GM18951 (cell line): Measurements from ENCODE around the gene GCK.

Experiments
- POLR2A ChIP-seq: IDR thresholded peaks from 4 replicates; pipeline ENCODE4 v1.6.1; 2011; ENCODE audit warnings: mild to moderate bottlenecking; ENCODE audit not compliant: insufficient read length, insufficient read depth; ENCODE audit errors: extremely low read depth
- in situ Hi-C: fragments of 300-500 bp; cut with MboI; formaldehyde crosslinking; loops from one replicate; pipeline ENCODE4 v1.12.0; 2022; ENCODE audit warnings: low sequenced_read_pairs, mixed read lengths, inconsistent platforms; ENCODE audit not compliant: unreplicated experiment

GCK gene

DNA sequence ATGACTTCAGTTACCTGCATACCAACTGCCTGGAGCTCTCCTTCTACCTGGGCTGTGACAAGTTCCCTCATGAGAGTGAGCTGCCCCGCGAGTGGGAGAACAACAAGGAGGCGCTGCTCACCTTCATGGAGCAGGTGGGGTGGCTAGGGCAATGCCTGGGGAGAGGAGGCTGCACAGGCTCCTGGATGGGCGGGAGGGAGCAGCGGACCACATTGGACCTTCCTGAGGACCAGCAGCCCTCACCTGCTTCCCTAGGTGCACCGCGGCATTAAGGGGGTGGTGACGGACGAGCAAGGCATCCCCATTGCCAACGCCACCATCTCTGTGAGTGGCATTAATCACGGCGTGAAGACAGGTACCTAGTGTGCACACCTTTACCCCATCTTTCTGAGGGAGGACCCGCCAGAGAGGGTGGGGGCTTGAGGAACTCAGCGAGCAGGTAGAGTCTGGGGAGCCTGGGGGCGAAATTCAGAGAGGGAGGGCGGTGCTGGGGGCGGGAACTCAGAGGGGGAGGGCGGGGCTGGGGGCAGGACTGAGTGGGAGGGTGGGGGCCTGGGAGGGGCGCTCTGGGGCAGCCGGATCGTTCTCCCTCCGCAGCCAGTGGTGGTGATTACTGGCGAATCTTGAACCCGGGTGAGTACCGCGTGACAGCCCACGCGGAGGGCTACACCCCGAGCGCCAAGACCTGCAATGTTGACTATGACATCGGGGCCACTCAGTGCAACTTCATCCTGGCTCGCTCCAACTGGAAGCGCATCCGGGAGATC lies 76.1 kb downstream of the GCK start:
- in situ Hi-C loops = no loop called here

GRCh38 chr7:44112231-44112996 lies 76.8 kb downstream of the GCK start:
- in situ Hi-C loops = no loop called here
- TF ChIP-seq POLR2A = no peak

More for the DNA sequence above, 76.1 kb downstream of the GCK start:
- no peak for TF ChIP-seq POLR2A

DNA sequence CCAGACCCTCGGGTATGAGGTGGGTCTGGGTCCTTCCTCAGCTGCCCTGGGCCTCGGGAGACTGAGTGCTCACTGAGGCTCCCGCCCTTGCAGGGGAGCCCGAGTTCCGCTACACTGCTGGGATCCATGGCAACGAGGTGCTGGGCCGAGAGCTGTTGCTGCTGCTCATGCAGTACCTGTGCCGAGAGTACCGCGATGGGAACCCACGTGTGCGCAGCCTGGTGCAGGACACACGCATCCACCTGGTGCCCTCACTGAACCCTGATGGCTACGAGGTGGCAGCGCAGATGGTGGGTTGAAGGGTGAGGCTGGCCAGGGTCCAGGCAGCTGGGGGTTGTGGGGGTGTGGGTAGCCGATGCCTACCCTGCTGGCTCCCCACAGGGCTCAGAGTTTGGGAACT lies 77.5 kb downstream of the GCK start:
- TF ChIP-seq POLR2A = no peak
- in situ Hi-C loops = no loop called here

DNA sequence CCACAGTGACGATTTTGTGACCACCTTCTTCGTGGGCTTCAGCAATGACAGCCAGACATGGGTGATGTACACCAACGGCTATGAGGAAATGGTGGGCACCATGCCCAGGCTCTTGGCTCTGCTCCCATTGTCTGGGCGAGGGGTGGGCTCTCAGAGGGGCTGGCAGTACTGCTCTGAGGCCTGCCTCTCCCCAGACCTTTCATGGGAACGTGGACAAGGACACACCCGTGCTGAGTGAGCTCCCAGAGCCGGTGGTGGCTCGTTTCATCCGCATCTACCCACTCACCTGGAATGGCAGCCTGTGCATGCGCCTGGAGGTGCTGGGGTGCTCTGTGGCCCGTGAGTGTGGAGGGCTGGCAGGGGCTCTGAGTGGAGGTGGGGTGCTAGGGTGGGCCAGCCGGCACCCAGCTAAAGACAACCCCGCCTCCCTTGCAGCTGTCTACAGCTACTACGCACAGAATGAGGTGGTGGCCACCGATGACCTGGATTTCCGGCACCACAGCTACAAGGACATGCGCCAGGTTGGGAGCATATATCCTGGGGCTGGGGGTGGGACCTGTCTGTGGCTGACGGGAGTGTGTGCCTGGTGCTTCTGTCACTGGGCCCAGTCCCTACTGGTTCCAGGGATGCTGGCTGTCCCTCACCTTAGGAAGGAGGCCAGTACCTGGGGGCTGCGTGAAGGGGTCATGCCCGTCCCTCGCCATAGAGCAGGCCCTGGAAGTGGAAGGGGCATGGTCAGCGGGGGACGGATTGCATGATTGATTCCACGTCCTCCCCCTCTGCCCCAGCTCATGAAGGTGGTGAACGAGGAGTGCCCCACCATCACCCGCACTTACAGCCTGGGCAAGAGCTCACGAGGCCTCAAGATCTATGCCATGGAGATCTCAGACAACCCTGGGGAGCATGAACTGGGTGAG lies 78.3 kb downstream of the GCK start:
- in situ Hi-C loops = no loop called here

DNA sequence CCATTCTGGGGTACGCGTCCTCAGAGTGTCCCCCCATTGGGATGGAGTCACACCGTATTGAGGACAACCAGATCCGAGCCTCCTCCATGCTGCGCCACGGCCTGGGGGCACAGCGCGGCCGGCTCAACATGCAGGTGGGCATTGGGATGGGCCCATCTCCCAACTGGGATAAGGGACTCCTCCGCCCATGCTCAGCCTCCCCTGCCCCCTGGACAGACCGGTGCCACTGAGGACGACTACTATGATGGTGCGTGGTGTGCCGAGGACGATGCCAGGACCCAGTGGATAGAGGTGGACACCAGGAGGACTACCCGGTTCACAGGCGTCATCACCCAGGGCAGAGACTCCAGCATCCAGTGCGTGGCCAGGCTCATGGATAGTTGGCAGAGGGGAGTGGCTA lies 79.2 kb downstream of the GCK start:
- in situ Hi-C loops = no loop called here
- no peak for TF ChIP-seq POLR2A

More for the DNA sequence above, 78.3 kb downstream of the GCK start:
- no peak for TF ChIP-seq POLR2A

DNA sequence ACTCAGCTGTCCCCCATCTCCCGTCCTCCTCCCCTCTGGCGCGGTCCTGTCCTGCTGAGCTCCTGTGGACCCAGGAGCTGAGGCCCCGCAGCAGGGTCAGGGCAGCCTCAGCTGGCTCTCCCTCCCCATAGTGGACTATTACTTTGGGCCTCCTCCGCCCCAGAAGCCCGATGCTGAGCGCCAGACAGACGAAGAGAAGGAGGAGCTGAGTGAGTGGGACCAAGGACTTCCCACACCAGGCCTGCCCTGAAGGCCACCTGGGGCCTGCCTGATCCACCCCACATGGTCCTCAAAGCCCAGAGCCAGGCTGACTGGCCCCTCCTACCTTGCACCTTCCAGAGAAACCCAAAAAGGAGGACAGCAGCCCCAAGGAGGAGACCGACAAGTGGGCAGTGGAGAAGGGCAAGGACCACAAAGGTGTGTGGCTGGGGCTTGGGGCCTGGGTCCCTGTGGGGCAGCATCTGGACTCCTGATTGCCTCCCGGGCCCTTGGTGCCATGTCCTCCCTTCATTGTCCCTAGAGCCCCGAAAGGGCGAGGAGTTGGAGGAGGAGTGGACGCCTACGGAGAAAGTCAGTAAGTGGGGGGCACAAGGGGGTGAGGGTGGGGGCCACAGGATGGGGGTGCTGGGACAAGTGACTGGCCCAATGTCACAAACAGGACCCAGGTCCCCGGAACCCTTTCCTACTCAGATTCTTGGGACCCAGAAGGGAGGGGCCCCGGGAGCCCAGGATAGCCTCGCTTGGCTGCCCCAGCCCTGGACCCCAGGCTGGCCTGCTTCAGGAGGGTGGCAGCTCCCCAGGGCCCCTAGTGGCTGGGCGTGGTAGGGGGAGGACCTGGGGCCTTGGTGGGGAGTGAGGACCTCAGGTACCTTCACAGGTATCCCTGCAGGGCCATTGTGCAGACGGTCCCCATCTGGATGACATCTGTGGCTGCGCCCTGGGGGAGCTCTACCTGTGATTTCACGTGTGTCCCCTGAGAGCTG lies 80.2 kb downstream of the GCK start:
- TF ChIP-seq POLR2A = no peak
- in situ Hi-C loops = no loop called here

DNA sequence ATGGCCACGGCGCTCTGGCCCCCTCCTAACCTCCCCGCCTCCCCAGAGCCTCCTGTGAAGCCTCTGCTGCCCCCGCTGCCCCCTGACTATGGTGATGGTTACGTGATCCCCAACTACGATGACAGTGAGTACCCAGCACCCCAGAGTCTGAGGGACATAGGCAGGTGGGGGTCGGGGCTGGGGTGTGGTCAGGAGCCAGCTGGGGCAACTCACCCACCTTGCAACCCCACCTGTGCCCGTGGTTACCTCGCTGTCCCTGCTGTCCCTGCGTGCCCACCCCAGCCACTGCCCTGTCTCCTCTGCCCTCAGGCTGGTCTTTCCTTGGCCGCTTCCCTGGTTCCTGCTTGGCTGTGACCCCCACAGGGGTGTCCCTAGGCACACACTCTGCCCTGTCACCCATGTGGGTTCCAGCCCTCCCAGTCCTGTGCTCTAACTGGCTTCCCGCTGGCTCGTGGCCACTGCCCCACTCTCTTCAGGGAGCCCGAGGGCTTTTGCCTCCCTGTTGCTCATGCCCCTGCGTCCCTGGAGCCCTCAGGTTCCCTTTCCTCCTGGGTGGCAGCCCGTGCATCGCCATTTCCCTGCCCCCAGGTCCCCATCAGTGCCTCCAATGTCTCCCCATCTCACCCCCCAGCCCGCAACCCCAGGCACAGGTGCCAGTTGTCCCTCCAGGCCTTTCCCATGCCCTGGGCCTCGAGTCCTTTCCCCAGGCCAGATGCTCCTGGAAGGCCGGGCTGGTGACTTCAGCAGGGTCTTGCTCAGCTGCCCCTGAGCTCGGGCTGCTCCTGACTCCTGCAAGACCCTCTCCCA lies 81.1 kb downstream of the GCK start:
- no peak for TF ChIP-seq POLR2A
- in situ Hi-C loops = no loop called here

GRCh38 chr7:44107116-44107960 lies 81.9 kb downstream of the GCK start:
- in situ Hi-C loops = no loop called here
- TF ChIP-seq POLR2A = no peak

DNA sequence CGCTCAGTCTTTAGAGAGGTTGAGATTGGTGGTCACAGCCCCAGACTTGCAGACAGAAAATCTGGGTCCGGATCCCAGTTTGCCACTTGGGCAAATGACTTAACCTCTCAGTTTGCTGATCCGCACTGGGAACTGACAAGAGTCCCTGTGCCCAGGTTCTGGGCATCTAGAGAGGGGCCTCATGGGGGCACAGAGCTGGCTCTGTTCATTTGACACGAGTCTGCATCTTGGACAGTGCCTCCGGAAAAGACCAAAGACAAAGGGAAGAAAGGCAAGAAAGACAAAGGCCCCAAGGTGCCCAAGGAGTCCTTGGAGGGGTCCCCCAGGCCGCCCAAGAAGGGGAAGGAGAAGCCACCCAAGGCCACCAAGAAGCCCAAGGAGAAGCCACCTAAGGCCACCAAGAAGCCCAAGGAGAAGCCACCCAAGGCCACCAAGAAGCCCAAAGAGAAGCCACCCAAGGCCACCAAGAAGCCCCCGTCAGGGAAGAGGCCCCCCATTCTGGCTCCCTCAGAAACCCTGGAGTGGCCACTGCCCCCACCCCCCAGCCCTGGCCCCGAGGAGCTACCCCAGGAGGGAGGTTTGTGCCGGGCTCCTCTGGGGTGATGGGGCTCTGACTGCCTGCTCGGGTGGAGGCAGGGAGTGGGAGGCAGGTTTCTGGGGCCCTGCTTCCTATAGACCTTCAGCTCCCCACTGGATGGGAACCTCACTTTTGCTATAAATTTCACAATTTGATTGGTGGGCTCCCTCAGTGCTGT lies 82.8 kb downstream of the GCK start:
- in situ Hi-C loops = no loop called here
- TF ChIP-seq POLR2A = no peak

DNA sequence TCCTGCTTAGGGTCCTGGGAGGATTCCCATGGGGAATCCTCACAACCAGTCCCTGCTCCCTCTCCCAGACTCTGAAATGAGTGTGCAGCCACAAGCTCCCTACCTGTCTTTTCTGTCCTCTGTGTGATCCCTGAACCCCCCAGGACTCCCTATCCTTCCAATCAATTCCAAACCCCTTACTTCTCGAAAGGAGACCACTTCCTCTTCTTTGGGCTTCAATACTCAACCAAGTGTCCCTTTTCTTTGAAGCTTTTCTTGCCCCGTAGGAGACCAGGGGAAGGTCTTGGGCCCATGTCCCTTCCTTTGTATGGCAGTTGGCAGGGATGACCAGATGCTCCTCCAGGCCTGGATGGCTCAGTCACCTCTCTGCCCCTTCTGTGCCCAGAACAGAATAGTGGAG lies 83.4 kb downstream of the GCK start:
- no peak for TF ChIP-seq POLR2A
- in situ Hi-C loops = no loop called here
